HG03103 (cell line): ENCODE results near the gene MROH7.

ENCODE experiments used
- ATAC-seq: cut with Tn5 transposase; IDR thresholded peaks from one replicate; pipeline ENCODE4 v1.9.1; 2021; ENCODE audit warnings: low read depth; ENCODE audit not compliant: unreplicated experiment

Gene MROH7

GRCh38 chr1:54649130-54649898 is 7.7 kb downstream of the MROH7 start:
- no peak for ATAC-seq

GRCh38 chr1:54649921-54650320 is 8.3 kb downstream of the MROH7 start:
- ATAC-seq: no peak

- ATAC-seq: no peak
Measured at GRCh38 chr1:54650417-54650816, 8.8 kb downstream of the MROH7 start.

GRCh38 chr1:54651608-54652007 is 10.0 kb downstream of the MROH7 start:
- ATAC-seq: no peak

GRCh38 chr1:54652168-54652567 is 10.6 kb downstream of the MROH7 start:
- no peak for ATAC-seq

GRCh38 chr1:54653036-54653435 is 11.4 kb downstream of the MROH7 start:
- no peak for ATAC-seq

GRCh38 chr1:54658164-54658913 is 16.8 kb downstream of the MROH7 start:
- ATAC-seq: no peak

GRCh38 chr1:54663725-54664124 is 22.1 kb downstream of the MROH7 start:
- ATAC-seq: no peak

GRCh38 chr1:54664364-54664763 is 22.8 kb downstream of the MROH7 start:
- no peak for ATAC-seq

- ATAC-seq: no peak
Measured at GRCh38 chr1:54665852-54666251, 24.3 kb downstream of the MROH7 start.

- no peak for ATAC-seq
Measured at GRCh38 chr1:54666333-54666732, 24.7 kb downstream of the MROH7 start.

GRCh38 chr1:54667797-54668196 is 26.2 kb downstream of the MROH7 start:
- no peak for ATAC-seq

GRCh38 chr1:54668567-54668966 is 27.0 kb downstream of the MROH7 start:
- no peak for ATAC-seq

GRCh38 chr1:54671985-54672608 is 30.5 kb downstream of the MROH7 start:
- ATAC-seq: no peak

- ATAC-seq: no peak
Measured at GRCh38 chr1:54678776-54679643, 37.4 kb downstream of the MROH7 start.

- no peak for ATAC-seq
Measured at GRCh38 chr1:54679706-54680105, 38.1 kb downstream of the MROH7 start.

GRCh38 chr1:54680387-54680786 is 38.8 kb downstream of the MROH7 start:
- no peak for ATAC-seq

- ATAC-seq: no peak
Measured at GRCh38 chr1:54681358-54681757, 39.8 kb downstream of the MROH7 start.

GRCh38 chr1:54683453-54683852 is 41.9 kb downstream of the MROH7 start:
- ATAC-seq: no peak

- no peak for ATAC-seq
Measured at GRCh38 chr1:54685335-54685905, 43.8 kb downstream of the MROH7 start.
